HG03520 (cell line): ENCODE measurements around the gene MIER2.
"Not testable (repeated sequence)": the region's sequence is repeated elsewhere in the genome, so short reads cannot be mapped to it uniquely, and the experiment has no call there.

Experiments
- ATAC-seq: cut with Tn5 transposase; IDR thresholded peaks from one replicate; pipeline ENCODE4 v1.9.1; 2021; ENCODE audit warnings: mild to moderate bottlenecking, moderate library complexity; ENCODE audit not compliant: unreplicated experiment

Gene MIER2

GRCh38 chr19:362683-363082 is 18.1 kb upstream of the MIER2 start:
- no peak for ATAC-seq

GRCh38 chr19:362154-362553 is 17.6 kb upstream of the MIER2 start:
- no peak for ATAC-seq

- no peak for ATAC-seq
These were observed 15.0 kb upstream of the MIER2 start for GRCh38 chr19:359653-359925.

DNA sequence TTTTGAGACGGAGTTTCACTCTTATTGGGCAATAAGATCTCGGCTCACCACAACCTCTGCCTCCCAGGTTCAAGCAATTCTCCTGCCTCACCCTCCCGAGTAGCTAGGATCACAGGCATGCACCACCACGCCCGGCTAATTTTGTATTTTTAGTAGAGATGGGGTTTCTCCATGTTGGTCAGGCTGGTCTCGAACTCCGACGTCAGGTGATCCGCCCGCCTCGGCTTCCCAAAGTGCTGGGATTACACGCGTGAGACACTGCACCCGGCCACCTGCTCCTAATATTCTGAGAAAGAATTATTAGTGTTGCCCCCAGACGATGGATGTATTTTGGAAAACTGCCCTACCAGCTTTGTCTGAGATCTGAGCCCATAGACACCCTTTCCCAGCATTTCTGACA is 10.9 kb upstream of the MIER2 start:
- not testable (repeated sequence) for ATAC-seq

GRCh38 chr19:355134-355533 is 10.5 kb upstream of the MIER2 start:
- ATAC-seq: no peak

- ATAC-seq: no peak
These were observed 7.5 kb upstream of the MIER2 start for GRCh38 chr19:351976-352625.

GRCh38 chr19:347946-348861 is 3.6 kb upstream of the MIER2 start:
- ATAC-seq: no peak

DNA sequence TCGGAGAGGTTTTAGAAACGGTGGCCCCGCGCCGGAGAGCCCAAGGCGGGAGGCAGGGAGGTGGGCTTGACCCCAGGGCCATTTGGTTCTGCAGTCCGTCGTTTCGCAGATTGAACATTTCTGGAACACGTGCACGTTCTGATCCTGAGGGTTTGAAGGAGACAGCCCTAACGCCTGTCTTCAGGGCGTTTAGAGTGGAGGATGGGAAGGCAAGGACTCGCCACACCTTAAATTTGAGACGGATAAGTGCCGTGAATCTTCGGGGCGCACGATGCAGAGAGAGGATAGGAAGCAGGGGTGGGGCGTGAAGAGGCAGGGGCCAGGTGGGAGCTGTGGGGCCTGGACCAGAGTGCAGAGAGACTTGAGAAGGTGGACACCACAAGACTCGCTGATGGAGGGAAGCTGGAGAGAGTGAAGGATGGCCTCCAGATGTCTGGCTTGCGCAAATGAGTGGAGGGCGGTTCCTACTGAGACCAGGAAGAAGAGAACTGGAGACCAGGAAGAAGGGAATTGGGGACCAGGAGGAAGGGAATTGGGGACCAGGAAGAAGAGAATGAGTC is 804 bp upstream of the MIER2 start:
- no peak for ATAC-seq

DNA sequence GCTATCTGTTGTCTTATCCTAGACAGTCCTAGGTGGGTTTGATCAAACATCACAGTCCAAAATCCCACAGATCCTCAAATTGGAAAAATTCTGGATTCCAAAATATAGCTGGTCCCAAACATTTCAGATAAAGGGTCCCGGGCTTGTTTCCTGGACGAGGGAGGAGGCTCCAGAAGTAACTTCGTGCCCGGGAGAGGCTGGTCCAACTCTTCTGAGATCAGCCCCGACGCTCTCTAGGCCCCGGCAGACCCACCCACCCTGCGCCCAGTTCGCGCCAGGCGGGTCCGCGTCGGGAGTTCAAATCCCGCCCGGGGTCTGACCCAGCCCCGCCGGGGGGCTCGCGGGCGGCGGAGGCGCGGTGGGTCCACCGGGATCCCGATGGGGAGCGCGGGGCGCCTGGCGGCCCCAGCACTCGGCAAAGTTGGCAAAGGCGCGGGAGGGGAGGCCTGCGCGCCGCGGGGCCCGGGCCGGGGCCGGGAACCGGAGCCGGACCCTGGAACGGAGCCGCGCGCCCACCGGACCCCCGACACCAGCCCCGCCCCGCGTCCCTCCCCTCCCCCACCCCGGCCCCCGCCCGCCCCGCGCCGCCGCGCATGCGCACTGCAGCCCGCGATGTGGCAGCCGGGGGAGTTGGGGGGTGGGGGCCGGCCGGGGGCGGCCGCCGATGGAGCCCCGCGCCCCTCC is 513 bp downstream of the MIER2 start:
- no peak for ATAC-seq

GRCh38 chr19:343451-343931 is 1.1 kb downstream of the MIER2 start:
- ATAC-seq: no peak

- no peak for ATAC-seq
These were observed 1.7 kb downstream of the MIER2 start for GRCh38 chr19:342801-343421.

- ATAC-seq: no peak
These were observed 2.5 kb downstream of the MIER2 start for GRCh38 chr19:342128-342455.

DNA sequence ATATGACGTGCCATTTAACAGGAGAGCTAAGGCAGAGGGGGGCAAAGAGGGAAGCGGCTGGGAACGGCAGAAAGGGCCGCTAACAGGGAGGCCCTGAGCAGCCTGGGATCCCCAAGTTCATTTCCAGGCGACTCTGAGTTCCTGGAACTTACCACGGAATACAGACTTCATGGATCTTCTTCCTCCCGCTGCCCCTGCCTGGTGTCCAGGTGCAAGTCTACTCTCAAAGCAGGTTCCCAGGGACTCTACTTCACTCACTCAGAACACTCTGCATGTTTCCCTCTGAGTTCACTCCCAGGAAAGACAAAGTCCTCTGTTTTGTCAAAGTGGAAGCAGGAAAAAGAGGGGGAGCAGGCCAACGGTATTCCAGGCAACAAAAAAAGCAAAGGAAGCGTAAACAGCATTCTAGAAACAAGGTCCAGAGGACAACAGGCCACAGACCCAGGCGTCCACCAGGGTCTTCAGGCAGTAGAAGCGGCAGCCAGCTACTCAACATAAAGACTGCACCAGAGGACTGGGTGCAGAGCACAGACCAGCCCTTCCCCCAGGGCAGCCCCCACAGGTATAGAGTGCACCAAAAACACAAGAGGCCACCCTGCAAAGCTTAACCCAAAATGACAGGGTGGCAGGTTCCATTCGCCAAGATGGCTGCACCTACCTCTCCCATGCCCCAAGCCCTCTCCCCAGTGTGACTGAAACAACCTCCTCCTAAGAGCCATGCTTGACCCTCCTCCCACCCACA is 3.0 kb downstream of the MIER2 start:
- ATAC-seq: no peak

DNA sequence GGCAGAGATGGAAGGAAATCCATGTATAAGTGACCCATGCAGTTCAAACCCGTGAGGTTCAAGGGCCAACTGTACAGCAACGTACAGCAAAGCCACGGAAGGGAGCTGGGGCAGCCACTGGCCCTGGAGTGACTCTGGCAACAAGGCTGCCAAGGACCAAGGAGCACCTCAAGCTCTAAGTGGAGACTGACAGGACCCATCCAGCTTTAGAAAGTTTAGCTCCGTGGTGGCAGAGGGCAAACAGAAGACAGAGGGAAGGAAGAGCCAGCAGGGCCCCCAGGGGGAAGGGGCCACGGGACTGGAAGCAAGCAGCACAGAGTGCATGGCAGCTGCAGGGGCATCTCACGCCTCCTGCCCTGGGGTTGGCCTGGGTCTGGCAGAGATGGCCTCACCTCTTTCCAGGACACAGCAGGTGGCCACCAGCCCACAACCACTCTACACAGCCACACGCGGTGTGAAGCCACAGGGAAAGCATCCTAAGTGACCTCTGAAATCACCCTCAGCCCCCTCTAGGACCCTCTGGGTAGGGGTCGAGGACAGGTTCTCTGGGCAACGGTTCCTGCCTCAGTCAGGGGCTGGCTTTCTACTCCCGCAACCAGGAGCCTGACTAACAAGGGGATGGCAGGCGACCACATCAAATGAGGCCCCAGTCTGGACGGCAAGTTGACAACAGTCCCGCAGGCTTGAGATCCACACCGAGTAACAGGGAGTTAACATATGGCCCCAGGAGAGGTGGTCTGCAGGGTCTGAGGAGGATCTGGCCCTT is 3.8 kb downstream of the MIER2 start:
- no peak for ATAC-seq

DNA sequence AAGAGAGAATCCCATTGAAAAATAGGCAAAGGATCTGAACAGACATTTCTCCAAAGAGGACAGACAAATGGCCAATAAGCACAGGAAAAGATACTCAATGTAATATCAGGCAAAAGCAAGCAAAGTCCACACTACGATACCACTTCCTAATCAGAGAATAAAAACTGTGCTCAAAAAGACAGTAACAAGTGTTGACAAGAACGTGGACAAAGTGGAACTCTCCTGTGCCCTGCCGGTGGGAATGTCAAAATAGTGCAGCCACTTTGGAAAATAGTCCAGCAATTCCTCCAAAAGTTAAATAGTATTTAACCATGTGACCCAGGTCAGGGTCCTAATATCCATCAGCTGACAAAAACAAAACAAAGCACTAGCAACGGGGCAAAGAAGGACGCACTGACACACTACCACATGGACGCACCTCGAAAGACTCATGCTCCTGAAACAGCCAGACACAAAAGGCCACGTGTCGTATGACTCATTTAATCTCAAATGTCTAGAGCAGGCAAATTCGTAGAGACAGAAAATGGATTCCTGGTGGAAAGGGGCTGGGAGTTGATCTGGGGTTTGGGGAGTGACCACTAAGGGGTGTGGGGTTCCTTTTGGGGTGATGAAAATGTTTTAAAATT is 5.2 kb downstream of the MIER2 start:
- ATAC-seq: no peak

GRCh38 chr19:338421-338820 is 6.2 kb downstream of the MIER2 start:
- ATAC-seq: no peak

DNA sequence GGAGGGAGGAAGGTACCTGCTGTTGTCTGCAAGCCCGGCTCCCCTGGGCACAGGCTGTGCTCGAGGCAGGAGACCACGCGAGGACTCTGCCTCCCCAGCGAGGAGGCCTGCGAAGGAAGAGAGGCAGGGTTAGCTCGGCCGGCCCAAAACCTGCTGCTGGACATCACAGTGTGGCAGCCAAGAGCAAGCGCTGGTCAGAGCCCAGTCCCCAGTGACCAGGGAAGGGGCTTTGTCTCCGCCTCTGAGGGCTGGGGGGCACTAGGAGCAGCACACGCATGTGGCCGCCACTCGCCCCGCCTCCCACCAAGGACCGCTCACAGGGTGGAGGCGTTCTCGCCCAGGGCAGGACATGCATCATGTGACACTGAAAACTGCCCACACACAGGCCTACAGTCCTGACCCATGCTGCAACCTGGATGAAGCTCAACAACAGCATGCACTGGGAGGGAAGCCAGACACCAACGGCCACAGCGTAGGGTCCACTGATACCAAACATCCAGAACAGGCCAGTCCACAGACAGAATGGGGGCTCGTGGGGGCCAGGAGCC is 8.5 kb downstream of the MIER2 start:
- ATAC-seq: no peak

GRCh38 chr19:335486-336066 is 9.0 kb downstream of the MIER2 start:
- no peak for ATAC-seq

DNA sequence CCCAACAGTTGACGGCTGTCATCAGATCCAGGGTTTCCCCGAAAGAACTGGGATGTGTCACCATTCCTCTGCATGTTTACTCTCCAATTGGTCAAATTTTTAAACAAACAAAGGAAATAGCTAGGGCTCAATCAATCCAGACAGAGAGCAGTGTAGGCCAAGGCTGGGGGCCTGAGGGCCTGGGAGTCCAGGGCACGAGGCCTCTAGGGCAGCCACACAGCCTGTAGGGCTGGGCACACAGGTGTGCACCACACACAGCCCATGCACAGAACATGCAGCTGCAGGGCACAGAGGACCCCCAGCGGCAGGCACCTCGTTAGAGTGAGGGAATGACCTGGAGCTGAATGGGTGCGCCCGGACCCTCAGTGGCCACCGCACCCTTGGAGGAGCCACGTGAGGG is 9.5 kb downstream of the MIER2 start:
- ATAC-seq: no peak
